Breast epithelium (tissue), 4 donors: Measurements from ENCODE around the gene LRP1. TPM values are rescaled to one million over a fixed set of nuclear protein-coding genes. Genes with fewer than 3 reads are reported as not detected.

Source experiments
- DNase-seq, 2 donors: peaks; one replicate each; pipeline ENCODE4 v3.0.0-alpha.2; 2019; ENCODE audit warnings: low spot score in 2 of 2
- H3K27ac ChIP-seq, 2 donors: fragments of 200-600 bp; sonication (generic) in 1 of 2; one replicate each; pipeline ENCODE4 v1.5.1; 2016 to 2019; ENCODE audit warnings: mild to moderate bottlenecking in 1 of 2
- H3K27me3 ChIP-seq, 2 donors: fragments of 200-600 bp; sonication (generic) in 1 of 2; one replicate each; pipeline versions ENCODE4 v1.5.1 to v1.6.0; 2017 to 2019; ENCODE audit warnings: control low read depth in 1 of 2, mild to moderate bottlenecking in 1 of 2
- H3K36me3 ChIP-seq: fragments of 200-600 bp; one replicate; pipeline ENCODE4 v1.5.1; 2019
- H3K4me1 ChIP-seq, 2 donors: fragments of 200-600 bp; sonication (generic); one replicate each; pipeline ENCODE4 v1.5.1; 2016 to 2019; ENCODE audit warnings: control low read depth in 1 of 2
- H3K4me3 ChIP-seq, 3 donors: fragments of 200-600 bp; sonication (generic); 1 replicate in 2 of 3; 2 replicates in 1 of 3; pipeline ENCODE4 v1.5.1; 2016 to 2019; ENCODE audit warnings: mild to moderate bottlenecking in 3 of 3, moderate library complexity in 2 of 3
- H3K9me3 ChIP-seq, 2 donors: fragments of 200-600 bp; sonication (generic) in 1 of 2; one replicate each; pipeline ENCODE4 v1.5.1; 2016 to 2019; ENCODE audit warnings: control low read depth in 1 of 2
- POLR2A ChIP-seq: fragments of 450-650 bp; IDR thresholded peaks from one replicate; pipeline ENCODE4 v1.6.1; 2016; ENCODE audit warnings: antibody characterized with exemption, mild to moderate bottlenecking, moderate library complexity
- POLR2AphosphoS5 ChIP-seq, 3 donors: sonication (generic); formaldehyde crosslinking; IDR thresholded peaks; one replicate each; pipeline ENCODE4 v1.6.1; 2017; ENCODE audit warnings: antibody characterized with exemption in 3 of 3
- intact Hi-C: fragments of 100-400 bp; cut with DNase I; formaldehyde crosslinking; loops from one replicate; pipeline ENCODE4 v1.15.1; 2023; ENCODE audit warnings: low total_unique reads
- total RNA-seq, 3 donors: library from RNA; depleted of rRNA; stranded (reverse); fragments of >200 nt; gene quantifications; one replicate each; pipeline ENCODE4 v1.1.0, GENCODE V29; 2016
- TF ChIP-seq, protein P1 (sequence below), 3 donors: fragments of 450-650 bp; IDR thresholded peaks; one replicate each; pipeline ENCODE4 v1.5.1; 2016 to 2017; ENCODE audit warnings: antibody characterized with exemption in 3 of 3, mild to moderate bottlenecking in 3 of 3, moderate library complexity in 3 of 3

The LRP1 gene
- total RNA-seq, 3 donors from 2014 or later: 102 to 894 (median 240) TPM

DNA sequence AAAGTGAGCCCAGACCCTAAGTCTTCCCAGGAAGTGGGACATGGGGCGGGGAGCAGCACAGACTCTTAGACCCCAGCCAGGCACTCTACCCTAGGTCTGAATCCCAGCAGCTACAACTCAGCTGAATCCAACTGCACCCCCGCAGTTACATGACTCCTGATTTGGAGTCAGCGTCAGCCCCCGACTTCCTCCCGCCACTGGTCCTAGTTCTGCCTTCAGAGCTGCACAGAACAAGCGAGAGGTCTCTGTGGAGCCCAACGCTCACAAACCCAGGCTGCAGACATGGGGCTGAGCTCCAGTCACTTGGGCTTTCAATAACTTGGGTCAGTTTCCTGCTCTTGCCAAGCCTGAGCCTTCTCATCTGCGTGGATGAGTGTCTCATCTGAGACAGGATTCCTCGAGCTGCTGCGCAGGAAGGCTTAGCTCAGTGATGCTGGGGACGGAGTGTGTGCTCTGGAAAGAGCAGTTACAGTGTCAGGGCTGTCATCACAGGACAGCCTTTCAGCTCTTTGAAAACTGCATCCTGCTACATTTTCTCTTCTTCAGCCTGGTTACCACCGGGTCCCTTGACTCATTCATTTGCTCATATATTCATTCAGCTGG is 57.7 kb downstream of the LRP1 start:
- no peak for DNase-seq
- H3K27me3 ChIP-seq: no peaks in the 10 kb centered on the region
- H3K4me3 ChIP-seq: no peak overlapping the region
- no peak for TF ChIP-seq POLR2A
- TF ChIP-seq, protein P1, sequence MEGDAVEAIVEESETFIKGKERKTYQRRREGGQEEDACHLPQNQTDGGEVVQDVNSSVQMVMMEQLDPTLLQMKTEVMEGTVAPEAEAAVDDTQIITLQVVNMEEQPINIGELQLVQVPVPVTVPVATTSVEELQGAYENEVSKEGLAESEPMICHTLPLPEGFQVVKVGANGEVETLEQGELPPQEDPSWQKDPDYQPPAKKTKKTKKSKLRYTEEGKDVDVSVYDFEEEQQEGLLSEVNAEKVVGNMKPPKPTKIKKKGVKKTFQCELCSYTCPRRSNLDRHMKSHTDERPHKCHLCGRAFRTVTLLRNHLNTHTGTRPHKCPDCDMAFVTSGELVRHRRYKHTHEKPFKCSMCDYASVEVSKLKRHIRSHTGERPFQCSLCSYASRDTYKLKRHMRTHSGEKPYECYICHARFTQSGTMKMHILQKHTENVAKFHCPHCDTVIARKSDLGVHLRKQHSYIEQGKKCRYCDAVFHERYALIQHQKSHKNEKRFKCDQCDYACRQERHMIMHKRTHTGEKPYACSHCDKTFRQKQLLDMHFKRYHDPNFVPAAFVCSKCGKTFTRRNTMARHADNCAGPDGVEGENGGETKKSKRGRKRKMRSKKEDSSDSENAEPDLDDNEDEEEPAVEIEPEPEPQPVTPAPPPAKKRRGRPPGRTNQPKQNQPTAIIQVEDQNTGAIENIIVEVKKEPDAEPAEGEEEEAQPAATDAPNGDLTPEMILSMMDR (IDR thresholded peaks at IDR 0.05): no peak
- TF ChIP-seq POLR2AphosphoS5 (IDR thresholded peaks at IDR 0.05): no peak
- H3K4me1 ChIP-seq: no peaks in the 10 kb centered on the region
- intact Hi-C loops: no loop called here
- no peaks in the 10 kb centered on the region for H3K36me3 ChIP-seq
- peak overlapping the region in 1 of 2 donors; percentile 25 for H3K27ac ChIP-seq
- no peaks in the 10 kb centered on the region for H3K9me3 ChIP-seq

DNA sequence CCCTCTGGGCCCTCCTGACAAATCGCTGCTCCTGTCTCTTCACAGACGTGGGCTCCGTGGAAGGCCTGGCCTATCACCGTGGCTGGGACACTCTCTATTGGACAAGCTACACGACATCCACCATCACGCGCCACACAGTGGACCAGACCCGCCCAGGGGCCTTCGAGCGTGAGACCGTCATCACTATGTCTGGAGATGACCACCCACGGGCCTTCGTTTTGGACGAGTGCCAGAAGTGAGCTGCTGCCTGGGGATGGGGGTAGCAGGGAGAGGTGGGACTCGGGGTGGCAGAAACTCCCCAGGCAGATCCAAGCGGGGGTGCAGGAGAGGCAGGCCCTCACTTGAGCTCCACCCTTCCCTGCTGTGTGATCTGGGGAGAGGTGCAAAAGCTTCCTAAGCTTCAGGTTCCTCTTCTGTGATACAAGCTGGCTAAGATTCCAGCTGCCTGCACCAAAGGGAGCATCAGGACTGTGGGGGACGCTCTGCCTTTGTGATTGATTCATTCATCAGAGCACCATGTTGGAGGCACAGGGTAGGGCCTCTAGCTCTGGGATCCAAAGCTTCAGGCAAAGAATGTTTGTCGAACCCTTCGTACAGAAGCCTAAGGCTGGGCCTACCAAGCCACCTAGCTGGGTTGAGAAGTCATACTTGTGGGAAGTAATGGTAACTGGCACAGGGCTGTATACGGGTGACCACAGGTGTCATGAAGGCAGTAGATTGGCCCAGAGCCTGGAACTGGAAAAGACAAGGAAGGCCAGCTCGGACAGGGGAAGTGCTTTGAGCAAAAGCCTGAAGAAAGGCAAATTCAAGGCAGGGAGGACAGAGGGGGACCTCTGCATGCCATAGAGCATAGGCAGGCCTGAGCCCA is 59.2 kb downstream of the LRP1 start:
- intact Hi-C loops: no loop called here
- Histone ChIP-seq H3K36me3 (no peaks in the 10 kb centered on the region), H3K4me3 (no peak overlapping the region), H3K4me1 (no peaks in the 10 kb centered on the region), H3K27ac (peak overlapping the region; percentile 40 to 64), H3K27me3 (no peaks in the 10 kb centered on the region), H3K9me3 (no peaks in the 10 kb centered on the region)
- no peak for DNase-seq
- no peak for TF ChIP-seq POLR2AphosphoS5 (IDR thresholded peaks at IDR 0.05)
- TF ChIP-seq, protein P1 (IDR thresholded peaks at IDR 0.05): no peak
- no peak for TF ChIP-seq POLR2A

DNA sequence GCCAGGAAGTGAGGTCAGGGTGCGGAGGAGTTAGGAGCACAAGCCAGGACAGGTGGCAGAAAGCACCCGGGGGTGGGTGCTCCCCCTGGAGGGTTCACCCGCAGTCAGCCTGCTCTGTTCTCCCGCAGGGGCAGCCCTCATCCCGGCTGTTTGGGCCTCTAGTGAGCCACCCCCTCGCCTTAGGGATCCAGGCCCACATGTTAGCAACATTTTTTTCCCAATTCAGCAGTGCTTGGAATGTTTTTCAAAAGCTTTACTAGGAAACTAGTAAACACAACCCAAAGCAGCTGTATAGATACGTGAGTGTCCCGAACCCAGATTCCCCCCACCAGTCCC is 59.8 kb downstream of the LRP1 start:
- Histone ChIP-seq H3K36me3 (no peaks in the 10 kb centered on the region), H3K4me1 (no peaks in the 10 kb centered on the region), H3K9me3 (no peaks in the 10 kb centered on the region), H3K27me3 (no peaks in the 10 kb centered on the region), H3K4me3 (no peak overlapping the region), H3K27ac (peak overlapping the region; percentile 40 to 64)
- intact Hi-C loops: no loop called here
- peak in 1 of 2 donors; percentile 35 for DNase-seq
- TF ChIP-seq, protein P1 (IDR thresholded peaks at IDR 0.05): no peak
- no peak for TF ChIP-seq POLR2A
- TF ChIP-seq POLR2AphosphoS5 (IDR thresholded peaks at IDR 0.05): no peak

DNA sequence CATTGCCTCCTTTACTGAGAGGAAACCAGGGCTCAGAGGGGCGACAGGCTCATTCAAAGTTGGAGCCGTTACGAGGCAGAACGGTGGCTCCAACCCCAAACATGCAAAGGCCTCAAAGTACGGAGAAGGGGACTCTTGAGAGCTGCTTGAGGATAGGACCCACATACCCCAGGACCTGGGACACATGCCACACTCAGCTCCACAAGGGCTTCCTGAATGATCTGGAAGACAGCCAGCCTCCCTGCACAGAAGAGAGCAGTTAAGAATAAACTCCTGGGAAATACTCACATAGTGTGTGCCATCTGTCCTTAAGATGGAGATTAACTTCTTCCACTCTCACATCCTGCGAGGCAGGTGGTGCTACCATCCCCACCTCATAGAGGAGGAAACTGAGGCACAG is 61.8 kb downstream of the LRP1 start:
- no peaks in the 10 kb centered on the region for H3K36me3 ChIP-seq
- intact Hi-C loops: no loop called here
- TF ChIP-seq, protein P1 (IDR thresholded peaks at IDR 0.05): no peak
- TF ChIP-seq POLR2AphosphoS5 (IDR thresholded peaks at IDR 0.05) (no peak), POLR2A (no peak)
- H3K27me3 ChIP-seq: no peaks in the 10 kb centered on the region
- no peaks in the 10 kb centered on the region for H3K4me1 ChIP-seq
- no peaks in the 10 kb centered on the region for H3K9me3 ChIP-seq
- DNase-seq: no peak
- no peak overlapping the region for H3K4me3 ChIP-seq
- H3K27ac ChIP-seq: no peak overlapping the region

DNA sequence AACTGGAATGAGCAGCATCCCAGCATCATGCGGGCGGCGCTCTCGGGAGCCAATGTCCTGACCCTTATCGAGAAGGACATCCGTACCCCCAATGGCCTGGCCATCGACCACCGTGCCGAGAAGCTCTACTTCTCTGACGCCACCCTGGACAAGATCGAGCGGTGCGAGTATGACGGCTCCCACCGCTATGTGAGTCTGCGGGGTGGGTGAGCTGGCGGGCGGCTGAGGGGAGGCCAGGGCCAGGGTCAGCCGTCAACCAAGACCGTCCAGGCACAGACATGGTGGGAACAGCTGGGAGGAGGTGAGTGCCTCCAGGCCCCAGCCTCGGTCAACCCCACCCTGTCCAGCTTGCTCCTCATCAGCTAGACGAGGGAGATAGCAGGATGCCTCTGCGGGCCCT is 62.5 kb downstream of the LRP1 start:
- intact Hi-C loops: no loop called here
- H3K36me3 ChIP-seq: no peaks in the 10 kb centered on the region
- TF ChIP-seq POLR2A (no peak), POLR2AphosphoS5 (IDR thresholded peaks at IDR 0.05) (no peak)
- TF ChIP-seq, protein P1 (IDR thresholded peaks at IDR 0.05): no peak

More for the DNA sequence above, 62.5 kb downstream of the LRP1 start:
- Histone ChIP-seq H3K4me3 (no peak overlapping the region), H3K27ac (no peak overlapping the region), H3K4me1 (no peaks in the 10 kb centered on the region), H3K27me3 (no peaks in the 10 kb centered on the region), H3K9me3 (no peaks in the 10 kb centered on the region)
- DNase-seq: no peak
